OCI-LY1 (cell line): Measurements from ENCODE around the gene FPR2.

Source experiments
- EZH2 ChIP-seq: fragments of 200-600 bp; sonication (generic), shearing (Covaris generic); IDR thresholded peaks from 2 replicates; pipeline ENCODE4 v1.8.0; 2017; ENCODE audit warnings: borderline replicate concordance, mixed run types, mild to moderate bottlenecking, antibody characterized with exemption, low read length, moderate library complexity, mixed read lengths
- TF ChIP-seq, protein P1 (sequence below): fragments of 200-600 bp; sonication (generic), shearing (Covaris generic); IDR thresholded peaks from 2 replicates; pipeline ENCODE4 v1.5.1; 2017; ENCODE audit warnings: mild to moderate bottlenecking, antibody characterized with exemption, low read length, moderate library complexity, mixed read lengths

GRCh38 chr19:51737389-51737788, 23.6 kb upstream of the FPR2 start:
- TF ChIP-seq, protein P1, sequence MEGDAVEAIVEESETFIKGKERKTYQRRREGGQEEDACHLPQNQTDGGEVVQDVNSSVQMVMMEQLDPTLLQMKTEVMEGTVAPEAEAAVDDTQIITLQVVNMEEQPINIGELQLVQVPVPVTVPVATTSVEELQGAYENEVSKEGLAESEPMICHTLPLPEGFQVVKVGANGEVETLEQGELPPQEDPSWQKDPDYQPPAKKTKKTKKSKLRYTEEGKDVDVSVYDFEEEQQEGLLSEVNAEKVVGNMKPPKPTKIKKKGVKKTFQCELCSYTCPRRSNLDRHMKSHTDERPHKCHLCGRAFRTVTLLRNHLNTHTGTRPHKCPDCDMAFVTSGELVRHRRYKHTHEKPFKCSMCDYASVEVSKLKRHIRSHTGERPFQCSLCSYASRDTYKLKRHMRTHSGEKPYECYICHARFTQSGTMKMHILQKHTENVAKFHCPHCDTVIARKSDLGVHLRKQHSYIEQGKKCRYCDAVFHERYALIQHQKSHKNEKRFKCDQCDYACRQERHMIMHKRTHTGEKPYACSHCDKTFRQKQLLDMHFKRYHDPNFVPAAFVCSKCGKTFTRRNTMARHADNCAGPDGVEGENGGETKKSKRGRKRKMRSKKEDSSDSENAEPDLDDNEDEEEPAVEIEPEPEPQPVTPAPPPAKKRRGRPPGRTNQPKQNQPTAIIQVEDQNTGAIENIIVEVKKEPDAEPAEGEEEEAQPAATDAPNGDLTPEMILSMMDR: no peak
- TF ChIP-seq EZH2: no peak
